ENCODE results near the gene SLC17A3. TPM values are rescaled to one million over a fixed set of nuclear protein-coding genes. Genes with fewer than 3 reads are reported as not detected.

The SLC17A3 gene, protein sequence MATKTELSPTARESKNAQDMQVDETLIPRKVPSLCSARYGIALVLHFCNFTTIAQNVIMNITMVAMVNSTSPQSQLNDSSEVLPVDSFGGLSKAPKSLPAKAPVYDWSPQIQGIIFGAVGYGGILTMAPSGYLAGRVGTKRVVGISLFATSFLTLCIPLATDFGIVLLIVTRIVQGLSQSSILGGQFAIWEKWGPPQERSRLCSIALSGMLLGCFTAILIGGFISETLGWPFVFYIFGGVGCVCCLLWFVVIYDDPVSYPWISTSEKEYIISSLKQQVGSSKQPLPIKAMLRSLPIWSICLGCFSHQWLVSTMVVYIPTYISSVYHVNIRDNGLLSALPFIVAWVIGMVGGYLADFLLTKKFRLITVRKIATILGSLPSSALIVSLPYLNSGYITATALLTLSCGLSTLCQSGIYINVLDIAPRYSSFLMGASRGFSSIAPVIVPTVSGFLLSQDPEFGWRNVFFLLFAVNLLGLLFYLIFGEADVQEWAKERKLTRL
- 0.23 and 0.36 TPM in 2 replicates for total RNA-seq
- polyA plus RNA-seq = 0.43 and 0.57 TPM in 2 replicates

DNA sequence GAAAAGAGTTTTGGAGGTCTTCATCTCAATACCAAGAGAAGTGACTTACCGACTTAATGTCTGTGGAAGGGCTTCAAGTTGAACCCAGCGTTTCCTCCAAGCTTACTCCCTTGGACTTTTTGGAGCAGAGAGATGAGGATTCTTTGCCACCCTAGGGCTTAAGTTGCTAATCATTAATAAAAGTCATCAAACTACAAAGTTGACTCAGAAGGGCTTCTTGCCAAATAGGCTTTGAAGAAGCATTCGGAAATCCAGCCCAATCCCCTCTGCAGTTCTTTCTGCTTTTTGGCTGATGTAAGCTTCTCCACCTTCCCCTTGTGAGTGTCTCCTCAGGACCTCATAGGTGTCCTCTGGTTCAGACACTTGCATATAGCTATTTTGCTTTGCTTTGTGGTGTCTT lies at the start of gene SLC17A3:
Gene SLC17A3 (minus strand): TSS at position 126 of the 400 bp plus-strand sequence. CDS start 5,856 bp downstream, outside the sequence.
- Histone ChIP-seq H3K4me1 (ENCODE audit: insufficient read depth) (no peaks in the 10 kb centered on the region), H3K4me2 (no peak within 1 kb of the TSS), H3K27me3 (no peaks in the 10 kb centered on the region), H2AFZ (no peak within 1 kb of the TSS), H3K79me2 (no peaks in the 10 kb centered on the region), H3K9me2 (replicated peaks; ENCODE audit: insufficient read depth) (no peaks in the 10 kb centered on the region), H4K20me1 (ENCODE audit: insufficient read depth, poor library complexity, severe bottlenecking) (no peaks in the 10 kb centered on the region), H3K9me3 (ENCODE audit: low read depth) (no peaks in the 10 kb centered on the region), H3K27ac (no peak within 1 kb of the TSS), H3K4me3 (no peak within 1 kb of the TSS), H3K36me3 (replicated peaks; ENCODE audit: insufficient read depth, low read depth) (no peaks in the 10 kb centered on the region)
- no peak for DNase-seq (ENCODE audit: low spot score)
- 92% methylated on average over 3 of the region's 3 CpGs for WGBS (ENCODE audit: low lambda C conversion rate, missing lambda C conversion rate)
- TF ChIP-seq, protein P1, sequence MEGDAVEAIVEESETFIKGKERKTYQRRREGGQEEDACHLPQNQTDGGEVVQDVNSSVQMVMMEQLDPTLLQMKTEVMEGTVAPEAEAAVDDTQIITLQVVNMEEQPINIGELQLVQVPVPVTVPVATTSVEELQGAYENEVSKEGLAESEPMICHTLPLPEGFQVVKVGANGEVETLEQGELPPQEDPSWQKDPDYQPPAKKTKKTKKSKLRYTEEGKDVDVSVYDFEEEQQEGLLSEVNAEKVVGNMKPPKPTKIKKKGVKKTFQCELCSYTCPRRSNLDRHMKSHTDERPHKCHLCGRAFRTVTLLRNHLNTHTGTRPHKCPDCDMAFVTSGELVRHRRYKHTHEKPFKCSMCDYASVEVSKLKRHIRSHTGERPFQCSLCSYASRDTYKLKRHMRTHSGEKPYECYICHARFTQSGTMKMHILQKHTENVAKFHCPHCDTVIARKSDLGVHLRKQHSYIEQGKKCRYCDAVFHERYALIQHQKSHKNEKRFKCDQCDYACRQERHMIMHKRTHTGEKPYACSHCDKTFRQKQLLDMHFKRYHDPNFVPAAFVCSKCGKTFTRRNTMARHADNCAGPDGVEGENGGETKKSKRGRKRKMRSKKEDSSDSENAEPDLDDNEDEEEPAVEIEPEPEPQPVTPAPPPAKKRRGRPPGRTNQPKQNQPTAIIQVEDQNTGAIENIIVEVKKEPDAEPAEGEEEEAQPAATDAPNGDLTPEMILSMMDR (IDR thresholded peaks at IDR 0.05; ENCODE audit: poor library complexity) = no peak
- no peak for TF ChIP-seq EZH2phosphoT487 (IDR thresholded peaks at IDR 0.05; ENCODE audit: low read depth, severe bottlenecking, unreplicated experiment)
- no peak for TF ChIP-seq EZH2 (IDR thresholded peaks at IDR 0.05; ENCODE audit: borderline replicate concordance)

DNA sequence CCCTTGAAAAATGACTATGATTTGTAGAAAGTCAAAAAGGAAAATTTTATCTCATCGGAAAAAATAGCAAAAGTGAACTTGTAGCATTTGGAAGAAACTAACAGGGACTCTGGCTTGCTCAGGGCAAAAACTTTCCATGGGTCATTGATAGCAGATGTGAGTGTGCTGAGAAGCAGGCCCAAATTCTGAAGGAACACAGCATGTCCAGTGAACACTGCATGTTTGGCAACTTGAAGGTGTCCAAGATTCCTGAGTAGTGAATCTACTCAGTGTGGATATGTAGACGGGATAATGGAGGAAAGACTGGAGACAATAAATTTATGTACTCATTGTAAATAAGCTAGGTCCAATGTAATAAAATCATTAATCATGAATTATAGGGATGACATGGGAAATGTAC lies 48.3 kb upstream of the SLC17A3 start:
- Histone ChIP-seq H3K9me3 (ENCODE audit: low read depth) (no peaks in the 10 kb centered on the region), H2AFZ (no peak overlapping the region), H3K4me2 (no peak overlapping the region), H3K36me3 (replicated peaks; ENCODE audit: insufficient read depth, low read depth) (no peaks in the 10 kb centered on the region), H3K79me2 (no peaks in the 10 kb centered on the region), H4K20me1 (ENCODE audit: insufficient read depth, poor library complexity, severe bottlenecking) (no peaks in the 10 kb centered on the region), H3K9me2 (replicated peaks; ENCODE audit: insufficient read depth) (no peaks in the 10 kb centered on the region), H3K27ac (no peak overlapping the region), H3K4me1 (ENCODE audit: insufficient read depth) (no peaks in the 10 kb centered on the region), H3K27me3 (no peaks in the 10 kb centered on the region), H3K4me3 (no peak overlapping the region)
- TF ChIP-seq, protein P1 (IDR thresholded peaks at IDR 0.05; ENCODE audit: poor library complexity) = no peak
- TF ChIP-seq EZH2phosphoT487 (IDR thresholded peaks at IDR 0.05; ENCODE audit: low read depth, severe bottlenecking, unreplicated experiment) (no peak), EZH2 (IDR thresholded peaks at IDR 0.05; ENCODE audit: borderline replicate concordance) (no peak)
- DNase-seq (ENCODE audit: low spot score) = no peak
- WGBS (ENCODE audit: low lambda C conversion rate, missing lambda C conversion rate) = 89% methylated on average over 2 of the region's 2 CpGs

DNA sequence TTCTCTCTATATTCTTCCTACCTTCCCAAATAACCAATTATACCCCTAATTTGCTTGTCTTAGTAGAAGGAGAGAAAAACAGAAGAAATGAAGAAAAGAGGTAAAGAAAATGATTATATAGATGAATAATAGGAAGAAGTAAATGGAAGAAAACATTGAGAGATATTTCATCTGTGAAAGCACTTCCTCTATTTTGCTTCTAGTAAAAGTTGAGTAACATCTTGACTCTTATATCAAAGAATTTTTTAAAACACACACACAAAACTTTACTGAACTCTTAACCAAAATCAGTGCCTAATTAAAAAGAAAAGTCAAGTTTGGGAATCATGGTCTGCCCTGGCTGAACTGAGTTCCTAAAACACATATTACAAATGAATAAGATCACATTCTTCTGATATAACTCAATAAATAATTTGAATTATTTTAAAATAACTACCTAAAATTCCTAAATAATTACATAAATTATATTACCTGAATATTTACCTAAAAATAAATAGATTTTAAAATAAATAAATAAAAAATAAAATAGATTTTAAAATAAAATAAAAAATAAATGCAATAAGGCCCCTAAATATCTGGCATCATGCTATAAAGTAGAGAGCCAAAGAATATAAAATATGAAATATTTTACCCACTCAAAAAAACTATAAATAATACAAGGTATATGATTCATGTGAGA lies 47.6 kb upstream of the SLC17A3 start:
- Histone ChIP-seq H3K79me2 (no peaks in the 10 kb centered on the region), H2AFZ (no peak overlapping the region), H3K36me3 (replicated peaks; ENCODE audit: insufficient read depth, low read depth) (no peaks in the 10 kb centered on the region), H3K9me2 (replicated peaks; ENCODE audit: insufficient read depth) (no peaks in the 10 kb centered on the region), H4K20me1 (ENCODE audit: insufficient read depth, poor library complexity, severe bottlenecking) (no peaks in the 10 kb centered on the region), H3K4me3 (no peak overlapping the region), H3K27me3 (no peaks in the 10 kb centered on the region), H3K27ac (no peak overlapping the region), H3K4me1 (ENCODE audit: insufficient read depth) (no peaks in the 10 kb centered on the region), H3K9me3 (ENCODE audit: low read depth) (no peaks in the 10 kb centered on the region), H3K4me2 (no peak overlapping the region)
- TF ChIP-seq, protein P1 (IDR thresholded peaks at IDR 0.05; ENCODE audit: poor library complexity) = no peak
- no peak for TF ChIP-seq EZH2 (IDR thresholded peaks at IDR 0.05; ENCODE audit: borderline replicate concordance)
- no peak for TF ChIP-seq EZH2phosphoT487 (IDR thresholded peaks at IDR 0.05; ENCODE audit: low read depth, severe bottlenecking, unreplicated experiment)
- DNase-seq (ENCODE audit: low spot score) = no peak
